ENCODE results near the gene SLAMF9. TPM values are rescaled to one million over a fixed set of nuclear protein-coding genes. Genes with fewer than 3 reads are reported as not detected.

Gene SLAMF9
- total RNA-seq, 1 experiment from 2014 or later: 0.36 TPM

- Histone ChIP-seq H3K27me3 (replicated peaks; ENCODE audit: control insufficient read depth, insufficient read depth, low read length) (no peaks in the 10 kb centered on the region), H3K36me3 (ENCODE audit: control insufficient read depth, insufficient read depth, low read length) (no peaks in the 10 kb centered on the region), H3K4me3 (ENCODE audit: low read depth, low read length) (no peak overlapping the region), H3K9me3 (no peaks in the 10 kb centered on the region), H3K4me1 (peaks cover 14% of the 10 kb centered on the region)
- no peak for DNase-seq
- CTCF ChIA-PET: no interaction called here
- Mint-ChIP-seq H3K27me3 (ENCODE audit: insufficient read depth, unreplicated experiment) (no peaks in the 10 kb centered on the region), H3K4me3 (ENCODE audit: unreplicated experiment) (no peak overlapping the region), H3K9me3 (ENCODE audit: unreplicated experiment) (no peaks in the 10 kb centered on the region), H3K4me1 (ENCODE audit: low read depth, unreplicated experiment) (peaks cover 8% of the 10 kb centered on the region), H3K36me3 (ENCODE audit: insufficient read depth, unreplicated experiment) (no peaks in the 10 kb centered on the region), H3K27ac (ENCODE audit: unreplicated experiment) (no peak overlapping the region)
- no TSS peak for BruUV-seq (replicated peaks)
- POLR2A ChIA-PET: no interaction called here
- TF ChIP-seq CTCF (IDR thresholded peaks at IDR 0.05; ENCODE audit: insufficient read depth in 1 of 2, low read depth in 1 of 2, low read length in 1 of 2, severe bottlenecking in 1 of 2, unreplicated experiment in 1 of 2): no peak
- intact Hi-C loops (cut with micrococcal nuclease; ENCODE audit: unreplicated experiment): no loop called here
Measured at GRCh38 chr1:159989581-159989980, 35.5 kb upstream of the SLAMF9 start.

- Mint-ChIP-seq H3K4me3 (ENCODE audit: unreplicated experiment) (no peak overlapping the region), H3K36me3 (ENCODE audit: insufficient read depth, unreplicated experiment) (no peaks in the 10 kb centered on the region), H3K27ac (ENCODE audit: unreplicated experiment) (no peak overlapping the region), H3K27me3 (ENCODE audit: insufficient read depth, unreplicated experiment) (no peaks in the 10 kb centered on the region), H3K4me1 (ENCODE audit: low read depth, unreplicated experiment) (peaks cover 8% of the 10 kb centered on the region), H3K9me3 (ENCODE audit: unreplicated experiment) (no peaks in the 10 kb centered on the region)
- DNase-seq: no peak
- Histone ChIP-seq H3K4me1 (peaks cover 14% of the 10 kb centered on the region), H3K4me3 (ENCODE audit: low read depth, low read length) (no peak overlapping the region), H3K27me3 (replicated peaks; ENCODE audit: control insufficient read depth, insufficient read depth, low read length) (no peaks in the 10 kb centered on the region), H3K9me3 (no peaks in the 10 kb centered on the region), H3K36me3 (ENCODE audit: control insufficient read depth, insufficient read depth, low read length) (no peaks in the 10 kb centered on the region)
- ChIA-PET POLR2A (no interaction called here), CTCF (no interaction called here)
- intact Hi-C loops (cut with micrococcal nuclease; ENCODE audit: unreplicated experiment): no loop called here
- TF ChIP-seq CTCF (IDR thresholded peaks at IDR 0.05; ENCODE audit: insufficient read depth in 1 of 2, low read depth in 1 of 2, low read length in 1 of 2, severe bottlenecking in 1 of 2, unreplicated experiment in 1 of 2): no peak
- BruUV-seq (replicated peaks): no TSS peak
Measured at GRCh38 chr1:159988006-159988405, 34.0 kb upstream of the SLAMF9 start.

- TF ChIP-seq CTCF (IDR thresholded peaks at IDR 0.05; ENCODE audit: insufficient read depth in 1 of 2, low read depth in 1 of 2, low read length in 1 of 2, severe bottlenecking in 1 of 2, unreplicated experiment in 1 of 2): no peak
- intact Hi-C loops (cut with micrococcal nuclease; ENCODE audit: unreplicated experiment): no loop called here
- no peaks in the 10 kb centered on the region for H3K36me3 Mint-ChIP-seq (ENCODE audit: insufficient read depth, unreplicated experiment)
- no peaks in the 10 kb centered on the region for H3K9me3 Mint-ChIP-seq (ENCODE audit: unreplicated experiment)
- BruUV-seq (replicated peaks): no TSS peak
- Histone ChIP-seq H3K9me3 (no peaks in the 10 kb centered on the region), H3K36me3 (ENCODE audit: control insufficient read depth, insufficient read depth, low read length) (no peaks in the 10 kb centered on the region), H3K4me1 (peaks cover 12% of the 10 kb centered on the region), H3K4me3 (ENCODE audit: low read depth, low read length) (no peak overlapping the region), H3K27me3 (replicated peaks; ENCODE audit: control insufficient read depth, insufficient read depth, low read length) (no peaks in the 10 kb centered on the region)
- H3K27me3 Mint-ChIP-seq (ENCODE audit: insufficient read depth, unreplicated experiment): no peaks in the 10 kb centered on the region
- H3K4me3 Mint-ChIP-seq (ENCODE audit: unreplicated experiment): no peak overlapping the region
- H3K4me1 Mint-ChIP-seq (ENCODE audit: low read depth, unreplicated experiment): peaks cover 5% of the 10 kb centered on the region
- POLR2A ChIA-PET: no interaction called here
- no peak overlapping the region for H3K27ac Mint-ChIP-seq (ENCODE audit: unreplicated experiment)
- no peak for DNase-seq
- CTCF ChIA-PET: interaction anchor here (0.6 to 1.3 kb wide), 2 partner anchors 14 to 114 kb away, joined by 3 read pairs; no protein-coding TSS in a partner anchor
Measured at GRCh38 chr1:159987186-159987585, 33.1 kb upstream of the SLAMF9 start.

Measured in Caco-2 (cell line).